HCT116 (cell line): ENCODE measurements around the gene EDEM3. TPM values are rescaled to one million over a fixed set of nuclear protein-coding genes. Genes with fewer than 3 reads are reported as not detected.

ENCODE experiments used
- ATAC-seq: fragments of 200-7000 bp; cut with Tn5 transposase; 2 replicates; pipeline ENCODE4 v1.9.1; 2020; ENCODE audit warnings: mild to moderate bottlenecking, moderate library complexity
- BruUV-seq: library from RNA; stranded (reverse); fragments of 400-500 nt; replicated peaks from 2 replicates; lab custom pipeline; 2021; lab: Mats Ljungman, UMichigan
- CTCF ChIA-PET: fragments of 300-600 bp; sonication (Branson Sonifier 250); formaldehyde crosslinking; loops from one replicate; lab custom pipeline; 2021; ENCODE audit warnings: antibody characterized with exemption; lab: Charles Lee
- POLR2A ChIA-PET: fragments of 300-600, 350-600 bp; sonication (Branson Sonifier 250); formaldehyde crosslinking; loops from one replicate; lab custom pipeline; 2021; ENCODE audit warnings: antibody characterized with exemption; lab: Charles Lee
- RAD21 ChIA-PET, 2 experiments: fragments of 300-600 bp; sonication (Branson Sonifier 250); formaldehyde crosslinking; loops; one replicate each; lab custom pipeline; 2023; ENCODE audit warnings: low total read pairs in 2 of 2; ENCODE audit not compliant: uncharacterized antibody in 2 of 2, unreplicated experiment in 2 of 2, low non-redundant PET in 1 of 2; lab: Charles Lee
- DNase-seq: peaks from one replicate; pipeline ENCODE4 v3.0.0-alpha.2; 2010; ENCODE audit warnings: low read depth, low spot score
- H2AFZ ChIP-seq: fragments of 200-600 bp; shearing (Covaris generic), sonication (generic); 2 replicates; pipeline ENCODE4 v1.6.1; 2017; ENCODE audit warnings: low read depth, mixed run types, mixed read lengths, antibody characterized with exemption, low read length; ENCODE audit not compliant: poor library complexity, severe bottlenecking
- H3K27ac ChIP-seq: 2 replicates; pipeline ENCODE4 v1.5.1; 2012; ENCODE audit warnings: low read depth, low read length
- H3K27me3 ChIP-seq: fragments of 200-600 bp; sonication (generic); 2 replicates; pipeline ENCODE4 v1.6.1; 2016; ENCODE audit warnings: mixed run types, low read length, mixed read lengths; ENCODE audit not compliant: insufficient read depth
- H3K36me3 ChIP-seq, 2 experiments: fragments of 200-500 bp in 1 of 2; fragments of 200-600 bp in 1 of 2; sonication (Bioruptor generic) in 1 of 2; sonication (generic) in 1 of 2; 2 replicates each; pipeline versions ENCODE4 v1.5.1 to v1.6.1; 2014 to 2016; ENCODE audit warnings: low read length in 2 of 2, inconsistent platforms in 1 of 2, mixed read lengths in 1 of 2, mixed run types in 1 of 2; ENCODE audit not compliant: insufficient read depth in 2 of 2, control insufficient read depth in 1 of 2
- H3K4me1 ChIP-seq, 2 experiments: fragments of 200-600 bp in 1 of 2; sonication (generic) in 1 of 2; 2 replicates each; pipeline versions ENCODE4 v1.5.1 to v1.6.1; 2012 to 2017; ENCODE audit warnings: low read length in 2 of 2, inconsistent platforms in 1 of 2, mild to moderate bottlenecking in 1 of 2, mixed read lengths in 1 of 2, mixed run types in 1 of 2, moderate library complexity in 1 of 2; ENCODE audit not compliant: insufficient read depth in 2 of 2, control insufficient read depth in 1 of 2
- H3K4me2 ChIP-seq: fragments of 200-600 bp; sonication (generic); 2 replicates; pipeline ENCODE4 v1.6.1; 2017; ENCODE audit warnings: mixed run types, low read length, mixed read lengths
- H3K4me3 ChIP-seq, 2 experiments: fragments of 200-600 bp in 1 of 2; sonication (generic) in 1 of 2; replicated peaks in 1 of 2; 2 replicates each; pipeline ENCODE4 v1.5.1; 2011 to 2016; ENCODE audit warnings: low read length in 2 of 2, control low read depth in 1 of 2, low read depth in 1 of 2, mild to moderate bottlenecking in 1 of 2, mixed read lengths in 1 of 2, mixed run types in 1 of 2
- H3K79me2 ChIP-seq: fragments of 200-600 bp; sonication (generic); 2 replicates; pipeline ENCODE4 v1.6.1; 2017; ENCODE audit warnings: mild to moderate bottlenecking, mixed run types, low read length, moderate library complexity, mixed read lengths; ENCODE audit not compliant: insufficient read depth
- H3K9ac ChIP-seq: fragments of 200-600 bp; sonication (generic); 2 replicates; pipeline ENCODE4 v1.6.1; 2016; ENCODE audit warnings: low read length, mixed read lengths
- H3K9me2 ChIP-seq: fragments of 200-600 bp; sonication (generic), shearing (Covaris generic); 2 replicates; pipeline ENCODE4 v1.6.1; 2017; ENCODE audit warnings: mixed run types, mild to moderate bottlenecking, moderate library complexity; ENCODE audit not compliant: insufficient read depth
- H3K9me3 ChIP-seq, 2 experiments: fragments of 200-500 bp in 1 of 2; fragments of 200-600 bp in 1 of 2; sonication (Bioruptor generic) in 1 of 2; sonication (generic) in 1 of 2; 2 replicates each; pipeline ENCODE4 v1.6.1; 2014 to 2017; ENCODE audit warnings: low read length in 2 of 2, mixed read lengths in 2 of 2, inconsistent platforms in 1 of 2, low read depth in 1 of 2, mild to moderate bottlenecking in 1 of 2, mixed run types in 1 of 2, moderate library complexity in 1 of 2; ENCODE audit not compliant: control insufficient read depth in 1 of 2, insufficient read depth in 1 of 2
- H4K20me1 ChIP-seq: fragments of 200-600 bp; sonication (generic), shearing (Covaris generic); 2 replicates; pipeline ENCODE4 v1.6.1; 2017; ENCODE audit warnings: mixed run types, mild to moderate bottlenecking, moderate library complexity; ENCODE audit not compliant: insufficient read depth
- CBX3 ChIP-seq: IDR thresholded peaks from 2 replicates; pipeline ENCODE4 v1.6.1; 2012; ENCODE audit warnings: low read depth
- CTCF ChIP-seq, 3 experiments: fragments of 200-600 bp in 1 of 3; sonication (generic) in 1 of 3; IDR thresholded peaks in 2 of 3; conservative IDR thresholded peaks in 1 of 3; 2 replicates each; pipeline ENCODE4 v1.5.1; 2012 to 2017; ENCODE audit warnings: low read depth in 2 of 3, low read length in 2 of 3, antibody characterized with exemption in 1 of 3, borderline replicate concordance in 1 of 3, control low read depth in 1 of 3, mild to moderate bottlenecking in 1 of 3, mixed read lengths in 1 of 3, mixed run types in 1 of 3, moderate library complexity in 1 of 3; ENCODE audit not compliant: insufficient read depth in 1 of 3
- EZH2phosphoT487 ChIP-seq: fragments of 200-600 bp; IDR thresholded peaks from 2 replicates; pipeline ENCODE4 v1.6.1; 2018; ENCODE audit warnings: antibody characterized with exemption, borderline replicate concordance
- FOSL1 ChIP-seq: IDR thresholded peaks from 2 replicates; pipeline ENCODE4 v1.6.1; 2012; ENCODE audit warnings: low read depth
- JUND ChIP-seq: IDR thresholded peaks from 2 replicates; pipeline ENCODE4 v1.6.1; 2012
- MAX ChIP-seq: IDR thresholded peaks from 2 replicates; pipeline ENCODE4 v1.6.1; 2012
- POLR2A ChIP-seq: IDR thresholded peaks from 2 replicates; pipeline ENCODE4 v1.7.0; 2011; ENCODE audit warnings: borderline replicate concordance; ENCODE audit not compliant: insufficient read depth, insufficient read length; ENCODE audit errors: extremely low read depth
- SIN3A ChIP-seq: IDR thresholded peaks from 2 replicates; pipeline ENCODE4 v1.6.1; 2012; ENCODE audit warnings: low read depth
- ZFX ChIP-seq: fragments of 450-650 bp; IDR thresholded peaks from 2 replicates; pipeline ENCODE4 v1.6.1; 2017
- ZNF274 ChIP-seq: fragments of 200-500 bp; sonication (Bioruptor generic); IDR thresholded peaks from 2 replicates; pipeline ENCODE4 v1.6.1; 2014; ENCODE audit warnings: mild to moderate bottlenecking, low read depth, low read length, inconsistent platforms
- intact Hi-C: fragments of 100-400 bp; cut with micrococcal nuclease; formaldehyde crosslinking; loops from 2 replicates; pipeline ENCODE4 v1.10.0; 2022
- total RNA-seq: library from RNA; stranded (reverse); gene quantifications from one replicate; pipeline ENCODE4 v1.2.1, GENCODE V29; 2021; ENCODE audit not compliant: unreplicated experiment
- TF ChIP-seq, protein P1 (sequence below): IDR thresholded peaks from 2 replicates; pipeline ENCODE4 v1.6.1; 2011; ENCODE audit warnings: mild to moderate bottlenecking, low read length, moderate library complexity; ENCODE audit not compliant: insufficient replicate concordance; ENCODE audit errors: extremely low read depth

Gene EDEM3
- total RNA-seq, 1 experiment from 2014 or later: 14.9 TPM

GRCh38 chr1:184648160-184648855, 106.3 kb downstream of the EDEM3 start:
- CTCF ChIA-PET: no interaction called here
- H3K4me2 ChIP-seq: no peak overlapping the region
- H3K4me1 ChIP-seq: no peaks in the 10 kb centered on the region
- H4K20me1 ChIP-seq: no peaks in the 10 kb centered on the region
- BruUV-seq: no TSS peak
- ATAC-seq (no peak), DNase-seq (no peak)
- no peaks in the 10 kb centered on the region for H3K36me3 ChIP-seq
- intact Hi-C loops: no loop called here
- H3K27me3 ChIP-seq: no peaks in the 10 kb centered on the region
- POLR2A ChIA-PET: no interaction called here
- no peak overlapping the region for H3K9ac ChIP-seq
- H3K79me2 ChIP-seq: no peaks in the 10 kb centered on the region
- H3K4me3 ChIP-seq: no peak overlapping the region
- H2AFZ ChIP-seq: no peak overlapping the region
- H3K9me3 ChIP-seq: no peaks in the 10 kb centered on the region; a peak in 1 of 4 replicates
- TF ChIP-seq CTCF (IDR thresholded peaks at IDR 0.05 in 2 of 3, conservative IDR thresholded peaks at IDR 0.05 in 1 of 3; ENCODE audit: borderline replicate concordance in 1 of 3, insufficient read depth in 1 of 3, low read depth in 2 of 3, low read length in 2 of 3): no peak
- TF ChIP-seq ZFX: no peak
- TF ChIP-seq EZH2phosphoT487: no peak
- no peak for TF ChIP-seq ZNF274
- no peak for TF ChIP-seq JUND
- no peak for TF ChIP-seq MAX
- no peak for TF ChIP-seq SIN3A
- TF ChIP-seq CBX3: no peak
- TF ChIP-seq POLR2A: no peak
- TF ChIP-seq, protein P1, sequence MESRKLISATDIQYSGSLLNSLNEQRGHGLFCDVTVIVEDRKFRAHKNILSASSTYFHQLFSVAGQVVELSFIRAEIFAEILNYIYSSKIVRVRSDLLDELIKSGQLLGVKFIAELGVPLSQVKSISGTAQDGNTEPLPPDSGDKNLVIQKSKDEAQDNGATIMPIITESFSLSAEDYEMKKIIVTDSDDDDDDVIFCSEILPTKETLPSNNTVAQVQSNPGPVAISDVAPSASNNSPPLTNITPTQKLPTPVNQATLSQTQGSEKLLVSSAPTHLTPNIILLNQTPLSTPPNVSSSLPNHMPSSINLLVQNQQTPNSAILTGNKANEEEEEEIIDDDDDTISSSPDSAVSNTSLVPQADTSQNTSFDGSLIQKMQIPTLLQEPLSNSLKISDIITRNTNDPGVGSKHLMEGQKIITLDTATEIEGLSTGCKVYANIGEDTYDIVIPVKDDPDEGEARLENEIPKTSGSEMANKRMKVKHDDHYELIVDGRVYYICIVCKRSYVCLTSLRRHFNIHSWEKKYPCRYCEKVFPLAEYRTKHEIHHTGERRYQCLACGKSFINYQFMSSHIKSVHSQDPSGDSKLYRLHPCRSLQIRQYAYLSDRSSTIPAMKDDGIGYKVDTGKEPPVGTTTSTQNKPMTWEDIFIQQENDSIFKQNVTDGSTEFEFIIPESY: no peak
- TF ChIP-seq FOSL1: no peak
- H3K9me2 ChIP-seq: no peaks in the 10 kb centered on the region
- no peak overlapping the region for H3K27ac ChIP-seq
- RAD21 ChIA-PET: no interaction called here
